ENCODE measurements around the gene CD28.
"Not testable (repeated sequence)": the region's sequence is repeated elsewhere in the genome, so short reads cannot be mapped to it uniquely, and the experiment has no call there.

Gene CD28

GRCh38 chr2:203748331-203749126 lies 42.1 kb downstream of the CD28 start:
- no peak for DNase-seq (ENCODE audit: low read depth)

GRCh38 chr2:203750346-203751068 lies 44.1 kb downstream of the CD28 start:
- no peak for DNase-seq (ENCODE audit: low read depth)

GRCh38 chr2:203751685-203752271 lies 45.3 kb downstream of the CD28 start:
- DNase-seq (ENCODE audit: low read depth): peak; percentile 12

GRCh38 chr2:203756161-203756560 lies 49.7 kb downstream of the CD28 start:
- DNase-seq (ENCODE audit: low read depth): no peak

- DNase-seq (ENCODE audit: low read depth): peak; percentile 91
Observed at GRCh38 chr2:203758841-203759689, 52.6 kb downstream of the CD28 start.

GRCh38 chr2:203759690-203760365 lies 53.4 kb downstream of the CD28 start:
- peak; percentile 97 for DNase-seq (ENCODE audit: low read depth)

GRCh38 chr2:203761121-203761520 lies 54.7 kb downstream of the CD28 start:
- no peak for DNase-seq (ENCODE audit: low read depth)

- DNase-seq (ENCODE audit: low read depth): no peak
Observed at GRCh38 chr2:203763241-203763937, 57.0 kb downstream of the CD28 start.

GRCh38 chr2:203763938-203764664 lies 57.7 kb downstream of the CD28 start:
- no peak for DNase-seq (ENCODE audit: low read depth)

- no peak for DNase-seq (ENCODE audit: low read depth)
Observed at GRCh38 chr2:203772456-203773165, 66.2 kb downstream of the CD28 start.

GRCh38 chr2:203774760-203775159 lies 68.3 kb downstream of the CD28 start:
- DNase-seq (ENCODE audit: low read depth): peak; percentile 37

- DNase-seq (ENCODE audit: low read depth): peak; percentile 37
Observed at GRCh38 chr2:203775684-203776083, 69.2 kb downstream of the CD28 start.

- no peak for DNase-seq (ENCODE audit: low read depth)
Observed at GRCh38 chr2:203777030-203777429, 70.6 kb downstream of the CD28 start.

- DNase-seq (ENCODE audit: low read depth): not testable (repeated sequence)
Observed at GRCh38 chr2:203779477-203780073, 73.1 kb downstream of the CD28 start.

- DNase-seq (ENCODE audit: low read depth): no peak
Observed at GRCh38 chr2:203780231-203780630, 73.8 kb downstream of the CD28 start.

GRCh38 chr2:203781151-203781550 lies 74.7 kb downstream of the CD28 start:
- DNase-seq (ENCODE audit: low read depth): no peak

- peak; percentile 97 for DNase-seq (ENCODE audit: low read depth)
Observed at GRCh38 chr2:203782262-203782976, 76.0 kb downstream of the CD28 start.

GRCh38 chr2:203783496-203784203 lies 77.2 kb downstream of the CD28 start:
- DNase-seq (ENCODE audit: low read depth): peak; percentile 68

Measured in ELR (cell line).